ENCODE measurements around the gene FRYL. TPM values are rescaled to one million over a fixed set of nuclear protein-coding genes. Genes with fewer than 3 reads are reported as not detected.
"Not testable (repeated sequence)": the region's sequence is repeated elsewhere in the genome, so short reads cannot be mapped to it uniquely, and the experiment has no call there.

FRYL gene
- total and polyA plus RNA-seq, 2 of the 13 experiments (the other 11 are each of a cell fraction or from before 2014, with no cell fraction given) = 9.7 to 19.6 TPM

GRCh38 chr4:48697516-48697915, 82.6 kb downstream of the FRYL start:
- BruUV-seq (replicated peaks); H2AFZ ChIP-seq (ENCODE audit: low read length); in situ Hi-C loops (cut with HindIII; ENCODE audit: extremely low pct_ligation_motif_present, low pct_unique_long_range_greater_than_20kb); ATAC-seq; H3K9me3 ChIP-seq (ENCODE audit: low read length); H3K27me3 ChIP-seq (ENCODE audit: control insufficient read depth in 1 of 2, insufficient read depth in 2 of 2, low read length in 2 of 2); H3K4me3 ChIP-seq (replicated peaks in 1 of 3; ENCODE audit: insufficient read depth in 1 of 3, low read depth in 2 of 3, low read length in 3 of 3); H3K4me2 ChIP-seq (ENCODE audit: low read depth, low read length); FAIRE-seq; H3K9ac ChIP-seq (ENCODE audit: insufficient read depth, low read depth, low read length); H3K27ac ChIP-seq (ENCODE audit: extremely low read length, insufficient read depth, low read length); H3K36me3 ChIP-seq (replicated peaks in 1 of 2; ENCODE audit: control insufficient read depth in 1 of 2, insufficient read depth in 2 of 2, low read length in 2 of 2); DNase-seq (ENCODE audit: low spot score); POLR2A ChIA-PET; CTCF ChIA-PET (ENCODE audit: low intra/inter-chr PET ratio, low total read pairs); H4K20me1 ChIP-seq (ENCODE audit: insufficient read depth, low read length); H3K79me2 ChIP-seq (ENCODE audit: insufficient read depth, low read length): not testable (repeated sequence)
- 97% methylated on average over 6 of the region's 6 CpGs for WGBS (ENCODE audit: low lambda C conversion rate)
- intact Hi-C loops (cut with micrococcal nuclease; ENCODE audit: unreplicated experiment) = loop anchor here (5.0 kb wide), 1 partner anchor 75 kb away; no protein-coding TSS in a partner anchor
- peaks cover 36% of the 10 kb centered on the region for H3K4me1 ChIP-seq (ENCODE audit: insufficient read depth, low read length)

- H3K4me1 ChIP-seq (ENCODE audit: insufficient read depth, low read length) = peaks cover 29% of the 10 kb centered on the region
- ChIA-PET CTCF (ENCODE audit: low intra/inter-chr PET ratio, low total read pairs) (no interaction called here), POLR2A (interaction anchor here (1.3 kb wide), 1 partner anchor 86 kb away, joined by 4 read pairs; no protein-coding TSS in a partner anchor)
- no peaks in the 10 kb centered on the region for H4K20me1 ChIP-seq (ENCODE audit: insufficient read depth, low read length)
- DNase-seq (ENCODE audit: low spot score) (no peak), FAIRE-seq (no peak), ATAC-seq (no peak)
- no peak overlapping the region for H3K9ac ChIP-seq (ENCODE audit: insufficient read depth, low read depth, low read length)
- H3K9me3 ChIP-seq (ENCODE audit: low read length) = no peaks in the 10 kb centered on the region
- 98% methylated on average over 2 of the region's 2 CpGs for WGBS (ENCODE audit: low lambda C conversion rate)
- no TSS peak for BruUV-seq (replicated peaks)
- H3K4me2 ChIP-seq (ENCODE audit: low read depth, low read length) = no peak overlapping the region
- H3K36me3 ChIP-seq (replicated peaks in 1 of 2; ENCODE audit: control insufficient read depth in 1 of 2, insufficient read depth in 2 of 2, low read length in 2 of 2) = peaks cover 0 to 2% of the 10 kb centered on the region in 2 experiments; a peak in 1 of 5 replicates
- no peak overlapping the region for H3K4me3 ChIP-seq (replicated peaks in 1 of 3; ENCODE audit: insufficient read depth in 1 of 3, low read depth in 2 of 3, low read length in 3 of 3)
- peaks cover 9% of the 10 kb centered on the region for H3K79me2 ChIP-seq (ENCODE audit: insufficient read depth, low read length)
- intact Hi-C loops (cut with micrococcal nuclease; ENCODE audit: unreplicated experiment) (loop anchor here (5.0 kb wide), 1 partner anchor 77 kb away; no protein-coding TSS in a partner anchor), in situ Hi-C loops (cut with HindIII; ENCODE audit: extremely low pct_ligation_motif_present, low pct_unique_long_range_greater_than_20kb) (no loop called here)
- H2AFZ ChIP-seq (ENCODE audit: low read length) = no peak overlapping the region
- no peaks in the 10 kb centered on the region for H3K27me3 ChIP-seq (ENCODE audit: control insufficient read depth in 1 of 2, insufficient read depth in 2 of 2, low read length in 2 of 2)
- H3K27ac ChIP-seq (ENCODE audit: extremely low read length, insufficient read depth, low read length) = no peak overlapping the region
- TF ChIP-seq ZNF224 (CRISPR knock-in tag; IDR thresholded peaks at IDR 0.05) = no peak
- no peak for TF ChIP-seq HIVEP1 (CRISPR knock-in tag; IDR thresholded peaks at IDR 0.05)
- TF ChIP-seq NFRKB (IDR thresholded peaks at IDR 0.05) = no peak
- TF ChIP-seq TRAFD1 (CRISPR knock-in tag; IDR thresholded peaks at IDR 0.05; ENCODE audit: borderline replicate concordance) = no peak
- TF ChIP-seq ZNF597 (CRISPR knock-in tag; IDR thresholded peaks at IDR 0.05) = no peak
- TF ChIP-seq NFYB (CRISPR knock-in tag; IDR thresholded peaks at IDR 0.05) = no peak
- TF ChIP-seq ZNF574 (CRISPR knock-in tag; IDR thresholded peaks at IDR 0.05) = no peak
- no peak for TF ChIP-seq ZNF121 (CRISPR knock-in tag; IDR thresholded peaks at IDR 0.05)
- no peak for TF ChIP-seq U2AF2 (IDR thresholded peaks at IDR 0.05; ENCODE audit: low read depth, low read length)
- no peak for TF ChIP-seq POLR2AphosphoS5 (IDR thresholded peaks at IDR 0.05; ENCODE audit: low read depth, low read length)
Observed at GRCh38 chr4:48694824-48695223, 85.3 kb downstream of the FRYL start.

All from HepG2 (cell line).